NCI-H2171 (cell line): Measurements from ENCODE around the gene KCNK16.

Source experiments
- DNase-seq: peaks from one replicate; lab custom pipeline; 2025; lab: John Stamatoyannopoulos, UW

Gene KCNK16

DNA sequence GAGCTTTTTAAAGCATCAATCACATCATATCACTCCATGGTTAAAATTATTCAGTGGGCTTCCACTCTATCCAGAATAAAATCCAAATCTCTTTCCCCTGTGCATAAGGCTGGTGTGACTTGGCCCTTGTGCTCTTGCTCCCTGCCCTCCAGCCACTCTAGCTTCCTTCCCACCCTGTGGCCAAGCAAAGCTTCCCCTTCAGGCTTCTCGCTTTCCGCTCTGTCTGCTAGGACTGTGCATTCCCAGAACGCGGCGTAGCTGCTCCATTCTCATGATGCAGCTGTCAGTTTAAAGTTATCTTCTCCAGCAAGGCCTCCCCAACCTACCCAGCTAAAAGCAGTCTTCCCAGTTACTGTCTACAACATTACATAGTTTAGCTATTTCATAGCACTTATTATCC is 19.4 kb upstream of the KCNK16 start:
- DNase-seq, result no peak

DNA sequence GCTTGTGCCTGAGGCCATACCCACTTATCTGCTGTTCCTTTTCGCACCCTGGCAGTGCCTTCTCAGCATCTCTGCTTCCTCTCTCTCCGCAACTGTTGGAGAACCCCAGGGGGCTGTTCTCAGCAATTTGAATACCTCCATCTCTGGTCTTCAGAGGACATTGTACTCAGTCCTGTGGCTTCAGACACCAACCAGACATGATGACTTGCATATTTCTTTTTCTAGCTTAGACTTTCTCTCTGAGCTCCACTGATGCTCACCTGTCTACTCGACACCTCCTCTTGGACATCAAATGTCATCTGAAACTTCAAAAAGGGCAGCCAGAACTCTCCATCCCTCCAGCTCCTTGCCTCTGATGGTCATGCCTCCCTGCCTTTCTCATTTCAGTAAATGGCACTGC is 18.9 kb upstream of the KCNK16 start:
- no peak for DNase-seq

DNA sequence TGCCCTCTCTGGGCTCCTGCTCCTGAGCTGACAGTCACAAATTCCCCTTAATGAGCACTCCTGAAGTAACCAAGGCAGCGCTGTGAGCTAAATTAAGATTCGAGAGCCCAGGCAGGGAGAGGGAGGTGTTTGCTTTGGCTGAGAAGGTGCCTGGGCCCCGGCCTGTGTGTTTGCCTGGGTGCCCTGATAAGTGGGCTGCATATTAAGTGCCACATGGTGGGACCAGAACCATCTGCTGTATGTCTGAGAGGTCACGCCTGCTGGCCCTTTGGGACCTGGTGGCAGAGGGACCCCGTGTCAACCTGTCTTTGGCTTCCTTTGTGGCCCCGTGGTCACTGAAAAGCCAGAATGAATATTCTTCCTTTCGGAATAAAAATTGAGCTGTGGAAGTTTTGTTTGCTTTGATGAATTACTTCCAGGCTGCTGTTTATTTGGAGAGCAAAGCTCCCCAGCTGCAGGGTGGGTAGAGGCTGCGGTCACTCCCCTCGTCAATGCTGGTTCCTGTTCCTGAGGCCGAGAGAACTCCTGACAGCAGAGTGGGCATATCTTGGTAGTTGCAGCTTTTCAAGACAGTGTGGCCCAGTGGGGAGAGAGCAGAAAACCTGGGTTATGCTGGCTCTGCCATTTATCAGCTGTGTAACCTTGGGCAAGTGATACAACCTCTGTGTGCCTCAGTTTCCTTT is 17.5 kb upstream of the KCNK16 start:
- DNase-seq, result peak; percentile 55

DNA sequence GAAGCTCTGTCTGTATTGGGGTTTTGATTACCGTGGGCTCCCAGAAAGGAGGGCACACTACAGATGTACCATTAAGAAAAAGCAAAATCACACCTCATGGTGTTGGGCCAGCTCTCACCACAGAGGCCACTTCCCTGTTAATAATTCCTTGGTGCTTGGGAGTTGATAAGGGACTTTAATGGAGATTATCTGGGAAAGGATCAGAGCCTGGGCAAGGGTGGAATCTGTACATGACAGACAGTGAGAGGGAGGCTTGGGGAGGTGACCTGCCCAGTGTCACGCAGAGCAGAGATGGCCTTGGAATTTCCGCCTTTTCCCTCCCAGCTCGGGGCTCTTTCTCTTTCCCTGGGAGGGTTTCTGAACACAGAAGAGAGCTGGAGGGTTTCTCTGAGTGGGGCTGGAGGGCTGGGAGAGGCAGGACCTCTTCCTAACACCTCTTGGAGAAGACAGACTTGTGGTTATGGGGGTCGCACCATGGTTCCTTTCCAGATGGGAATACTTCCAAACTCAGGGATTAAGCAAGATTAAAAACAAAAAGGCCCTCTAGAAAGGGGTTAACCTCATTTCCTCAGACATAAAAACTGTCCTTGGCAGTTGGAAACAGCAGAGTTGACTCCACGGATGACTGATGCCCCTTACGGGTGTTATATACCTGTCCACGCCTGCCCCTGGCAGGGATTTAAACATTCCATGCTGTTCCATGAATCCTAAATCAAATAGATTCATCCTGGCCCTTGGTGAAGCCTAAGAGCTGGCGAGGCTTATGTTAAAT is 16.8 kb upstream of the KCNK16 start:
- no peak for DNase-seq

DNA sequence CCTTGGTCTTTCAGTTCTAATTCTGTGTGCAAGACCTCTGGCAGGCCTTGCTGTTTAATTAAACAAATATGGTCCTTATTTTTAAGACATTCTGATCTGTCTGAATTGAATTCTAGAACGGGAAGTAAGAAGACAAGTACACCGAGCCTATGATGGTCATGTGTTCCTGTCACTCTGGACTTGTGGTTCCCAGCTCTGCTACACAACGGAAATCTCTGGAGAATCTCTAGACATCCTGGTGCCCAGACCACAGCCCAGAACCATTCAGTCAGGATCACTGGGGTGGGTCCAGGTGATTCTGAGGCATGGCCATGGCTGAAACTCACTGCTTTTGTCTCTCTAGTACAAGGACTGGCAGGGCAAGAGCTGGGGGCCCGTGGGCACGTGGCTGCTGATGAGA is 15.9 kb upstream of the KCNK16 start:
- DNase-seq, result no peak

DNA sequence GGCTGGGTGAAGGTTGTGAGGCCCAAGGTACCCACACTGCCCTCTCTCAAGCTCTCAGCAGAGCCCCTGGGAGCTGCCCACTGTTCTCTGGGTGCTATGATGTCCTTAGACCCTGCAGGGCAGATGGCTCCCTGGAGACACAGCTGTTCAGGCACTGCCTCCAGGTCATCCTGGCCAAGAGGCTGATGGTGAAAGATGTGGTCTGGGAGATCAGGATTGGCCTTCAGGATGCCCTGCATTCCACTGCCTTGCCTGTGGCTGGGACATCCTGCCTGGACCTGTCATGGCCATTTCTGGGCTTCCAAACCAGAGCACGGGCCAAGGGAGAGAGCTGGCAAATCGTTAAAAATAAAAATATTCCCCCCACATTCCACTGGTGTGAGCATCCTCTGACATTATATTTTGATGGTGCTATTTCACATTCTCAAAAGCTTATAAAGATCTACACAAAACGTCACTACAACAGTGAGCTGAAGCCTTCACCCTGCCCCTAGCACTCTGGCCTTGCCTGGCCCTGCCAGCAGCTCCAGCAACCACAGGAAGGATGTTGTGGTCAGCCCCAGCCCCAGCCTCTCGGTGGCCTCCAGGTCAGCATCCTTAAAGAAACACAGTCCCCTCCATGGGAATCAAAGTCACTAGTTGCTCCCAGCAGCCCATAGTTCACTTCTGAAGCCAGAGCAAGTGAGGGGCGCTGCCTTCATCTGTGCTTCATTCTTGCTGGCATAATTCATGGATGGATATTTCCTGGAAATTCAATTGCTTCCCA is 13.5 kb upstream of the KCNK16 start:
- no peak for DNase-seq

DNA sequence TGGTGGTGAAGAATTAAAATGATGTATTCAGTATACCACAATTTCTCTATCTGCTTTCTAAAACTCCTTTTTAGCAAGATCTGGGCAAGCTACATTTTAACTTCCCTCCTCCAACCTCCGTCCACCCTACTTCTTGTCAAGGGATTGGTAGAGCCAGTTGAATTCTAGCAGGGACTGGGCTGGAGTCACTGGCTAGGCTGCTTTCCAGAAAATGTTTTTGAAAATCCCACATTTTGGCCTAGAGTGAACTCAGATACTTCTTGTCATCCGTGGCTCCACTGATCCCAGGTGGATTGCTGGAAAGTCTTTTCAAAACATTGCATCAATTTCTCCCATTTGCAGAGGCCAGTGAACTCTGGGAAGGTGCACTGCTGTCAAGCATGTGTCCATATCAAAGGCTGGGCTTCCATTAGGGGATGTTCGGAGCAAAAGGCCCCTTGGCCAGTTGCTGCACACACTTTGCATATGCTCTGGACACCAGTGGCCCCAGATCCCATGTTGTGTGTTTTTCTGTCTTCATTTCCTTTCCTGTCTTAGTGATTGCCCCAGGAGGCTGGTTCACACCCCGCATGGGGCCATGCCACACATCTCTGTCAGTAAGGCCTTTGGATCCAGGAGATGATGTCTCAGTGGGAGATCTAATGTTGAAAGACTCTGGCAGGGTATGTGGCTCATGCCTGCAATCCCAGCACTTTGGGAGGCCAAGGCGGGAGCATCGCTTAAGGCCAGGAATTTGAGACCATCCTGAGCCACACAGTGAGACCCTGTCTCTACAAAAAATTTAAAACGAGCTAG is 11.3 kb upstream of the KCNK16 start:
- DNase-seq, result no peak

DNA sequence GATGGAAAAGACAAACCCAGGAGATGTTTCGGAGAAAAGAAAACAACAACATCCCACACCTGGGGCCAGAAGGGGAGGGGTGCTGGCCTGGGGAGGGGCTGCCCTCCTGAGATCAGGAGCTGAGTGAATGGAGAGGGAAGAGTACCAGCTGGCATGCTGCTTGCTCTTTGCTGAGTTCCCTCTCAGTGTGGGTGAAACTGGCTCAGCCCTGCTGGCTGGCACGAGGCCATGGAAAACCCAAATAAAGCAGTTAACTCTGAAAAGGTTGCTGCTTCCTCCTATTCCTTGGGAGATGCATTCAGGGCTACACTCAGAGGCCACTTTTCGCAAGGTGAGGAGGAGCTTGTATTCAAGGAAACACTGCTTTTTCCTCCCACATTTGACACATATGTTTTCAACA is 8.0 kb upstream of the KCNK16 start:
- peak; percentile 64 for DNase-seq

DNA sequence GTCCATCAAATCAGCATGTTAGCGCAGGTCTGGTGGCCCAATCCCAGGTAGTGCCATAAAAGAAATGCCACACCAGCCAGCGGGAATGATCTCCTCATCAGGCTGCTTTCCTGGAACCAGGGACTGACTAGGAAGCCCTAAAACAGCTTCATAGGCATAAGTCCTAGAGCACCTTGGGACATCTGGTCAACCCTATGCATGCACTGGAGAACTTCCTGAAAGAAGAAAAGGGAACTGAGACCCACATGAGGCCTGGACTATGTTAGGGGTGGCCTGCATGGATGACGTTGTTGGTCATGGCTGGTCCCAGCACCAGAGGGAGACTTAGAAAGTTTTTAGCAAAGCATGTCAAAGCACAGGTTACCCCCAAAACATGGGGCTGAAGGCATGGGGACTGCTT is 7.6 kb upstream of the KCNK16 start:
- no peak for DNase-seq

DNA sequence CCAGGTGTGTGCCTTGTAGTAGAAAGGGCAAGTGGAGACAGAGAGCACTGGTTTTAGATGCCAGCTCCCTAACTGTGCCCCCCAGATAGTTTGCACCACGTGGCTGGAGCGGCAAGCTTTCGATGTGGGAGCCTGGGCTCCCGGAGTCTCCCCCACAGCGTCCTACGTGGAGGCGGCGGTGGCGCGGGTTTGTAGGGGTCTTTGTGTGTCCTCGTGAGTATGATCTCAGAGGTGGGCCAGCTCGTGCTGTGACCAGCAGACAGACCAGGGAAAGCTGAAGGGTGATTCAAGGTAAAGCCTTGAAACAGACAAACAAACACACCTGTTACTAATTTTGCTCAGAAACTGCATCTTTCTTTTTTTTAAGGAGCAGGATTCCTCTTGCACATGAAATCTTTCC is 5.6 kb upstream of the KCNK16 start:
- DNase-seq, result no peak

DNA sequence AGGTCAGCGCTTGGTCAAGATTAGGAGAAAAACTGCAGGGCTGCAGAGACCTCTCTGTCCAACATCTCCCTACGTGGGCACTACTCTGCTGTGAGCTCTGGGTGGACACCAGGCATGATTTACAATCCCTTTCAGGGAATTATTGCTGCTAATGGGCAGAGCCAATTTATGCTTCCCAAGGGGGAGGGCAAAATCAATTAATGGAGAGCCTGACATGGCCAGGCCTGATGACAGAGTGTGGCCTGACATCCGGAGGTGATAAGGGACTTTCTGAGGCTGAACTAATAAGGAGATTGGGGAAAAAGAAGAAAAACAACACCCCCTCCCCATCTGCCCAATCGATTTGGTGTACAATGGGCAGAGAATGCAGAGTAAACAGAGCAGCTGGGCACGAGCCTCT is 5.0 kb upstream of the KCNK16 start:
- no peak for DNase-seq

DNA sequence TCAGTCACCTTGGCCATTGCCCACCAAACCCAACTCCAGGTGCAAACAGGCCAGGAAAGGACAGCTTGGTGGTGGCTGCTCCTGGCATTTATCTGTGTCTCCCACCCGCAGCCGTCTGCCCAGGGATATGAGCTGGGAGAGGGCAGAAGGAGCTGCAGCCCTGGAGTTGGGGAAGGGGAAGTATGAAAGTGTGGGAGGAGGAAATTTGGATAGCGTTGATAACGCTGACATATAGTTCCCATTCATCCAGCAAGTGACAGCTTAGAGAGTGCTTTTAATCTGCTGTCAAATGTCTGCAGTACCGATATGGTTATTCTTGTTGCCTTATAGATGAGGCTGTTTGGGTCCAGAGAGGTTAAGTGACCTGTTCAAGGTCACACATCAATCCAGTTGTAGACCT is 741 bp downstream of the KCNK16 start:
- DNase-seq, result no peak

DNA sequence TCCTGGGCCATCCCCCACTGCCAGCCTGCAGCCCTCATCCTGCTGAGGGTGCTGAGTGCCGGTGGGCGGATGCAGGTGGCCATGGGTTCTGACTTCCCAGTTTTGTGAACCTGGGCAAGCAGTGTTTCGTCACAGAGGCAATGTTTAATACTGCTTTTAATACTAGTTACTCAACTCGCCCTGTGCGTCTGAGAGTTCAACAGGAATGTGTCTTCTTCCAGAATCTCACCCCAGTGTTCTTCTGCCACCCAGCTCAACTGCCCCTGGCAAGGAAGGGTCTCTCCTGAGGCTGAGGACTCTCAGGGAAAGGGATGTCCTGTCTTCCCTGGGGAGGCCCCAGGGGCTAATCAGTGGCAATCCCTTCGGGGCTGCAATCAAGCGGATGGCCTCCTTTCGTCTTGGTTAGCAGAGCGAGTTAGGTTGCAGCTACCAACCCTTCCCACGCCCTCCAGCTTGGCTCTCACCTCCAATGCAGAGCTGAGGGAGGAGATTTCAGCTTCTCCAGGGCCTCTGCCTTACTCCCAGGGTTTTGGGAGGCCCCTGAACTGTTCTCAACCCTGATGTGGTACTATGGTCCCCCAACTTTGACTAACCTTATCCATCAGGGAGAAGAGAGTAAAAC is 2.0 kb downstream of the KCNK16 start:
- DNase-seq, result no peak

DNA sequence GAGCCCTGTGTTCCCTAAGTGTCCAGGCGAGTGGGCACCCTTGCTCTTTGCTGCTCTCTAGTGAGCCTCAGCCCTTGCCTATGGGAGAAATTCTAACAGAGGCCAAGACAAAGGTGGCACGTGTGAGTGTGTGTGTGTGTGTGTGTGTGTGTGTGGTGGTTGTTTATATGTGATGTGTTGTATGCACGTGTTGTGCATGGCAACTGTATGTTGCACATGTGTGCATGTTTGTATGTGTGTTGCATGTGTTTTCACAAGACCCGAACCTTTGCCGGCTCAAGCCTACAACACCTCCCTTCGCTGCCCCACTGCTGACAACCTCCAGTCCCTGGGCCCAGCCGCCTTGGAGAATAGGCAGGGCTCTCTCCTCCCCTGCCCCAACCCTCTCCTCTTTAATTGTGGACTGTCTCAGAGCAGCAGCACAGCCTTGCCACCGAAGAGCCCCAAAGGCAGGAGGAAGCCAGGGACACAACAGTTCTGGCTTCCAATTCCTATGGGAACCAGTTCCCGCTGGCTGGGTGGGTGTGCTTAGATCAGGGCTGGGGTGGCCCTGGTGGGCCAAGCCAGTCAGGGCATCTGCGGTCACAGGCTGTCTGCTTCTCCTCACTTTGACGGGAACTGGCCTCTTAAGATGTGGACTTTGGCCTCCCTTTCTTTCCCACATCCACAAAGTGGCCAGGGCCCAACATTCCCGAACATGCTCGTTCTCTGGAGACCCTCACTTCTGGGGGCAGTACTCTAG is 2.7 kb downstream of the KCNK16 start:
- DNase-seq, result no peak

DNA sequence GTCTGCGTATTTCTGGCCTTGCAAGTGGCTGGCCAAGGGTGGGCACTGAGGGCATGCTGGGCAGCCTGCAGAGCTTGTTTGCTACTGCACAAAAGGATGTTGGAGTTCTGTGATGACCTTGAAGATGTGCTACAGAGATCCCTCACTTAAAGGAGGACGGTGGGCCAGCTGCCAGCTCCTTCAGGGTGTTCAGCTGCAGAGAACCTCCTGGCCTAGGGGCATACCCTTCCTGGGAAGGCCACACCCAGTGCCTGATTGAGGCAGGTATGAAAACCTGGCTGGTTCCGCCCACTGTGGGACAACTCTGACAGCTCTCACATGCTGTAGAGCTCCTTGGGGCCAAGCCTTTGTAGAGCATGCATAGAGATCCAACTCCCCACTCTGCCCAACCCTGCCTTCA is 5.2 kb downstream of the KCNK16 start:
- no peak for DNase-seq

DNA sequence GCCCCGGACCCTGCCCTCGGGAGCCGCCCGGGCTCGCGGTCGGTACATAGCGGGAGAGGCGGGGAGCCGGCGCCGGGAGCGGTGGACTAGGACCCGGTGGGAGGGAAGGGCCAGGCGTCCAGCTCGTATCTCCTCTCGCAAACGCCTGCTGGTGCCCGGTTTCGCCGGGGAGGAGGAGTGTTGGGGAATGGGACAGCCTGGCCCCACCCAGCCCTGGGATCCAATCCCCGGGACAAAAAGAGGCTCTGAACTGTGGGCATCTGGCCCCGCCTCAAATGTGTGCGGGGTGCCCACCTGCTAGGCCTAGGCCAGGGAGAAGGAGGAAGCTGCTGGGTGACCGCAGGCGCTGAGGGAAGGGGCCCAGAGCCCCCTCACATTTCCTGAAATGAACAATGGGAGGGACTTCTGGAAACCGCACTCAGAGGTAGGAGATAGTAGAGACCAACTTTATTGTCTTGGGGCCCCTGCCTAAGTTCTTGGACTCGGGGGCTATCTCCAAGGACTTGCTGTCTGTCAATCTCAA is 8.2 kb downstream of the KCNK16 start, which contains the start of gene KCNK17:
Gene KCNK17 (minus strand): TSS at position 147 of the 523 bp plus-strand sequence. CDS start 99 bp downstream, at position 48.
- DNase-seq, result no peak

DNA sequence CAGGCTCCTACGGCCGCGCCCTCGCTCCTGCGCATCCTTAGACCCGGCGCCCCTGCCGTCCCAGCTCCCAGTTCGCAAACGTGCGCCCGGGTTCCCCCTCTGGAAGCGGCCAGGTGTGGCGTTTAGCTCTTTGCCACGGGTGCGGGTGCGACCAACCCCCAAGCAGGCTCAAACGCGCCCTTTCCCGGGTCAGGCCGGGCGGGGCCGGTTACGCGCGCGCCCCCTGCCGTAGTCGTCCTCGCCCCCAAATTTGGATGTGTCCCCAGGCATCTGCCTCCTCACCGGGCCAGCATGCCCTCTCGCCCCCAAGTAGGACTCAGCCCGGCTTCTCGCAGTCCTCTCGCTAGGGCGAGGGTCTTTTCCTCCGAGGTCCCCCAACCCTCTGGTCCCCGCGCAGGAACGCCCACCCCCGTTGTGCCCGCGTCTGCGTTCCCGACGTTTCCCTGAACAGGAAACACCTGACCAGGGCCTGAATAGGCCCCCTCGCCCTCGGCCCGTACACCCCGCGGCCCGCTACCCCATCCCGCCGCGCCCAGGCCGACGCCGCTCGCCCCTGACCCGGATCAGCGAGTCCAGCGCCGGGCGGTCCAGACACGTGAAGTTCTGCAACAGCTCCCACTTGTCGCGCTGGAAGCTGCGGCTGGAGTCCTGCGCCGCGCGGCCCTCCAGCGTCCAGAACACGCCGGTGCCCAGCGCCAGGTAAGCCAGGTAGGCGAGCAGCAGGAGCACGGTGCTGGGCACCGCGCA is 8.8 kb downstream of the KCNK16 start:
- DNase-seq, result peak; percentile 52

DNA sequence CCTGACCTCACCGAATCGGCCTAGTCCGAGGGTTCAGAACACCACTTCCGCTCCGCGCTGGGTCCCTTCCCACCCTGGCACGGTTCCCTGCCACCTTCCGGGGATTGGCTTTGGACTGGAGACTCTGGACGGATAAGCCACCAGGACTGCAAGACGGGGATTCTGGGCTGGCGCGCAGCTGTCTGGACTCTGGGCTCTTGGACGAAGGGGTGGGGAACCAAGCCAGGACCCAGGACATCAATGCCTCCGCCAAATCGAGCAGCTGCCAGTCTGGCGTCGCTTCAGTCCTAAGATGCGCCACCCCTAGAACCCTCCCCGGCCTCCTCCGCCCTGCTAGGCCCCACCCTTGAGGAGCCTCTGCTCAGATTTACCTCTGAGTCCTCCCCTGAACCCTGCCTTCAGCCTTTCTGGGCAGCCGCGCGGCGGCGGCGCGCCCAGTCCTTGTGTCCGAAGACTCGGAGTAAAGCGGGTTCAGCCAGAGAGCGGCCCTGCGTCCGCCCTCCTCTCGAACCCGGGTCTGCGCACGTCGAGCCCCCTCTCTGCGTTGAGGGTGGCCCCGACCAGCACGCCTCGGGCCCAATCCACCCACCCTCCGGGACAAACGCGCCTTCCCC is 9.5 kb downstream of the KCNK16 start:
- DNase-seq, result no peak

DNA sequence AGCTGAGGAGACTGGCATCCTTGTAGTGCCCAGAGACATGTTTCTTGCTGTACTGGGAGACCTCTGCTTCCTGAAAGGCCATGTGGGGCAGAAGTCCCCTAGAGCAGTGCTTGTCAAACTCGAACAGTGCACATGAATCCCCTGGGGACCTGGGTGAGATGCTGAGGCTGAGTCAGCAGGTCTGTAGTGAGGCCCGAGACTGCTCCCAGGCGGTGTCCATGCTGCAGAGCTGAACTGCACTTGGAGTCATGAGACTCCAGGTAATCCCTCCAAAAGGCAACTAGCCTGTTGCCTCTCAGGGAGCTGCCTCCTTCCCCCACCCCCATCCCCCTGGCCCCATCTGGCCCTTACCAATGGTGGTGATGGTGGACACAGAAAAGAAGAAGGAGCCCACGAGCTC is 12.0 kb downstream of the KCNK16 start:
- no peak for DNase-seq
